HG03175 (cell line): ENCODE measurements around the gene JADE2.
"Not testable (repeated sequence)": the region's sequence is repeated elsewhere in the genome, so short reads cannot be mapped to it uniquely, and the experiment has no call there.

ENCODE experiments used
- ATAC-seq: cut with Tn5 transposase; IDR thresholded peaks from one replicate; pipeline ENCODE4 v1.9.1; 2021; ENCODE audit warnings: mild to moderate bottlenecking, moderate library complexity; ENCODE audit not compliant: unreplicated experiment

JADE2 gene

DNA sequence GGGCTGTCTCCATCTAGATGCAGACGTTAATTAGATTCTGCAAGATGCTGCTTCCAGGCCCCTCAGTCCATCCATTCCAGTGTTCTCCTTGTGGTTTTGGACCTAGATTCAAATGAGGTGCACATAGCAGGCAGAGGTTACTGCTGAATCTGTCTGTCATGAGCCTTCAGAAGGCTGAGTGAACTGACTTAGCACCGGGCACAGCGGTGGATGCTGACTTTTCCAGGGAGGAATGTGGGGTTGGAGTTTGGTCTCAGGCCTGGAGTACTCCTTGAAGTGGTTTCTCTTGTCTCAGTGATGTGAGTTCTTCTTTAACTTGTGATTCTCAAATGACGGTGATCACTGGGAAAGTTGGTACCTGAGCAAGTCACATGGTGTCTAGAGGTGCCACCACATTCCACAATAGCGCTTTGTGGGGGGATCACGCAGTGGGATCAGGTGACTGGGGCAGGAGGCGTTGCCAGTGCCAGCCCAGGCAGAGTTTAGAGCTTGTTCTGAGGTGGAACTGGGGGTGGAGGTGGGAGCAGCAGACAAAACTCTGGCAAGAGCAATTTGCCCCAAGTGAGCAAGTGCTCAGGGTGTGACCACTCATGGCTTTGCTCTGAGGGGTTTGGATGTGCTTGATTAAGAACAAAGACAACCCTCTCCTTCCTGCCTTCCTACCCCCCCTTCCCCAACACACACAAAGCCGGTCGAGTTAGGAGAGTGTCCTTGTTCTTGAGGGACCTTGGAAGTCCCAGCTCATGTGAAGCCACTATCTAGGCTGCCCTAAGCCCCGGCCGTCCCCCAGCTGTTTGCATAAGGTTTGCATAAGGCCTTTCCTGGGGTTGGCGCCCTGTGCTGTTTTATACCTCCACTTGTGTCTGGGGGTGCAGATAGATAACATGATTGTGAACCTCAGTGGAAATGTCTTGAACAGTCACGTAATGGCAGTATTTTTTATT lies 25.1 kb downstream of the JADE2 start:
- ATAC-seq, result no peak

DNA sequence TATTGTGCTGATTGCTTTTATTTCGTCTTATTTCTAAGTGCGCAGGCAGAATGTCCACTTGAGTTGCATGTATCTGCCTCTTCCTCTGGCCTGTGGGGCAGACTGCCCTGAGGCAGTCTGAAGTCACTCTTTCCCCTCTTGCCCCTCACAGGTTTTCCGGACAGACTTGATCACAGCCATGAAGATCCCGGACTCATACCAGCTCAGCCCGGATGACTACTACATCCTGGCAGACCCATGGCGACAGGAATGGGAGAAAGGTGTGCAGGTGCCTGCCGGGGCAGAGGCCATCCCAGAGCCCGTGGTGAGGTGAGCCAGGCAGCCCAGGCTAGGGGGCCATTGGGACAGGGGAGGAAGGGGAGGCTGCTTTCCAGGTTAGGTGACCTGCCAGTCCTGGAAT lies 26.4 kb downstream of the JADE2 start:
- ATAC-seq, result no peak

DNA sequence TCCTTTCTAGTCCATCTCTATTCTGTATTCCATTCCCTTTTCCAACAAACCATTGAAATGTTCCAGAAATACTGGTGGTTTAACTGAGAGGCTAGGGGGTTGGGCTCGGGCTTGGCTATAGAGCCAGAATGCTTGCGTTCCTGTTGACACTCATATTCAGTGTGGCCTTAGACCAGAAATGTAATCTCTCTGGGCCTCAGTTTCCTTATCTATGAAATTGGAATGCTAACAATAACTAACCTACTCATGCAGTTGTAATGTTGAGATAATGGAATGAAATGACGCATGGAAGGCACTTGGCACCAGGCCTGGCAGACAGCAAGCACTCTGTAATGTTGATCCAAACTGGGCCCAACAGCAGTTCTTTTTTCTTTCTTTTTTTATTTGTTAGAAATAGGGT lies 26.8 kb downstream of the JADE2 start:
- no peak for ATAC-seq

DNA sequence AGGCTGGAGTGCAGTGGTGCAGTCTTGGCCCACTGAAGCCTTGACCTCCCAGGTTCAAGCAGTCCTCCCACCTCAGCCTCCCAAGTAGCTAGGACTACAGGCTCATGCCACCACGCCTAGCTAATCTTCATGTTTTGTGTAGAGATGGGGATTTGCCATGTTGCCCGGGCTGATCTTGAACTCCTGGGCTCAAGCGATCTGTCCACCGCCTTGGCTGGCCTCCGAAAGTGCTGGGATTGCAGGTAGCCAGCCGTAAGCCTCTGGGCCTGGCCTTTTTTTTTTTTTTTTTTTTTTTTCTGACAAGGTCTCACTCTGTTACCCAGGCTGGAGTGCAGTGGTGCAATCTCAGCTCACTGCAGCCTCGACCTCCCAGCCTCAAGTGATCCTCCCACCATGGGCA lies 27.2 kb downstream of the JADE2 start:
- ATAC-seq, result not testable (repeated sequence)

DNA sequence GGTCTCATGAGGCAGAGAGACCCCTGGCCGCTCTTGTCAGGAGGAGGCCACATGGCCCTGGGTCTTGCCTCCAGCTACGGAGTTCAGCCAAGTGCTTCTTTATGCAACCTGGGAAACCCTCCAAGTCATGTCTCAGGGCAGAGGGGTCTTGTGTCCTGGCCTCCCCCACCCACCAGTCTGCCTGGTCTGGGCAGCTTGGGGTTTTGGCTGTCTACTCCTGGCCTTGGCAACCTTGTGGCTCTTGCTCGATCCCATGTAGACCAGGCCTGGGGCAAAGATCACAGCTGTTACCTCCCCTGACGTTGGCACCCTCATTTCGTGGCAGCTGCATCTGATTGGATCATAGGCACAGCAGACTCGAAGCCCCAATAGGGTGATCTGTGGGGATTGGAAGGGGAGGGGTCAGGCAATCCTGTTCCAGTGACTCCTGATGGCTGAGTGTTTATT lies 28.4 kb downstream of the JADE2 start:
- ATAC-seq, result no peak

DNA sequence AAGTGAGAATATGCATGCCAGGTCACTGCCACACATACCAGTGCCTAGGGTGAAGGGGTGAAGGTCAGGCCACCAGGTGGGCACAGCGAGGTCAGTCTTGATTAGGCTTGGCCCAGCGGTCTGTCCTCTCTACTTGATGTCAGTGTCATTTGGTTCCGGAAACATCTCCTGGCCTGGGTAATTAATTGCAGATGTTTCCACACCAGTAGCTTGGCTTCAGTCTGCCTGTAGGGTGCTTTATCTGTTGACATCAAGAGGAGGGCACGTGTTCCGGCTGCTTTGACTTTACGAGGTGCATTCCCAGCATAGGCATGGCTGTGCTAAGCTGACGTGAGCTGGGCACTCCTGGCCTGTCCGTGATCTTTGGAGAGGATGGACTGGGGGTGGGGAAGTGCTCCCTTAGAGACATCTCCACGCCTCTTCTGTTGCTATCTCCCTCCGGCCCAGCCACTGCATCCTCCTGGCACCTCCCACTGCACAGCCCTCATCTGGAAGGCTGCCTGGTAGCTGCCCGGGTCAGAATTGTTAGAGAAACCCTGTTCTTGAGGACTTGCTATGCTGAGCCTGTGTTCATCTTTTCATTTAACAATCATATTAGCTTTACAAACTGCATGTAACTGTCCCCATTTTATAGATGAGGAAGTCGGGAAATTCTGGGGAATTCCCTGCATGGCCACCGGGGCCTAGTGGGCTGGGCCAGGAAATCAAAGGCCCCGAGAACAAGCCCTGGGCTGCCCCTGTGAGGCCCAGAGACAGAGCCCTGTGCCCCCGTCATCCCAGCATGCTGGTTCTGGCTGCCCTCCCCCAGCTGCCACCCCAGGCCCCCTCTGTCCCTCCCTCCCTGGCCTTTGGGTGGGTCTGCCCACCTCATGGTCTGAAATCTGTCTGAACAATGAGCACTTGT lies 29.1 kb downstream of the JADE2 start:
- peak; percentile 63 for ATAC-seq

DNA sequence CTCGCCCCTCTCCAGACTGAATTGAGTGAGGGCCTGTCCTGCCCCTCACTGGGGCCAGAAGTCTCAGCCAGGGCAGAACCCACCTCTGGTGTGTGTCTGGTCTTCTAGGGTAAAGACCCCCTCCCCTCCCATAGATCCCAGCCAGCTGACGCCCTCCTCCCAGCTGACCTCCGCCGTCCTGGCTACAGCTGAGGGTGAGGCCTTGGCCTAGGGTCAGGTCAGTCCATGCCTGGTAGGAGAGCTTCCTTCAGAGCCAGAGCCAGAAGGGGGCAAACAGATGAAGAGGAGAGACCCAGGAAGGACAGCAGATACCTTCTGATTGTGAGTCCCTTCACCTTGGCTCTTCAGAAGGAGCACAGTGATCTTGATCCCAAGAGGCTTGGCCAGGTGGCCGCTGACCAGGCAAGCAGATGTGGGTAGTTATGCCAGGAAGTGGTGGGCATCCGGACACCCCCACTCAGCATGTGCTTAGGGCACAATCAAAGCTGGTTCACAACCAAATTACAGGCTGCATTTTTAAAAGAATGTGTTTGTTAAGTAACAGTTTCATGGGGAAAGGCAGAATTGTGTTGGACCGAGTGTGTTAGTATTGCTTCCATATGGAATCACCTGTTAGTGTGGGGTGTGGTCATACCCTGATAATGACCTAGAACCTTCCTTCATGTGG lies 29.9 kb downstream of the JADE2 start:
- no peak for ATAC-seq

DNA sequence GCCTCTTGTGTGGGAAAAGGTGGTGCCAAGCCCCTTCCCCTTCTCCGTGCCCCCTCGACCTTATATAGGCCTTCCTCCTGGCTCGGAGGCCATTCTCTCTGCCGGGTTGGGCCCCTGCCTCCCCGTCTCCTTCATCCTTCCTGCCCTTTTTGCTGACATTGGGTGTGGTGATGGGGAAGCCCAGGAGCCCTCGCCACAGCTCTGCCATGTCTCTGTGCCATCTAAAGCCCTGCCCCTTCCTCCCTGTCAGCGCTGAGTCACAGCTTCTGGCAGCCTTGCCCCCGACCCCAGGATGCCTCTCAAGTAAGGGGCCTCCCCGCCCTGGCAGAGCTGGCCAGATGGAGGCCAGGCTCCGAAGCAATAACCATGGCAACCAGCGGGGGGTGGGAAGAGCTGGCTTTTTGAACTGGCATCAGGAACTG lies 30.4 kb downstream of the JADE2 start:
- peak; percentile 42 for ATAC-seq

DNA sequence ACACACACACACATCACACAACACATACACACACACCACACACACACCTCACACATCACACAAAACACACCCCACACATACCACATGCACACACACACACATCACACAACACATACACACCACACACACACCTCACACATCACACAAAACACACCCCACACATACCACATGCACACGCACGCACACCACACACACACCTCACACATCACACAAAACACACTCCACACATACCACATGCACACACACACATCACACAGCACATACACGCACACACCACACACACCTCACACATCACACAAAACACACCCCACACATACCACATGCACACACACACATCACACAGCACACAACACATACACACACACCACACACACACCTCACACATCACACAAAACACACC lies 31.1 kb downstream of the JADE2 start:
- not testable (repeated sequence) for ATAC-seq

DNA sequence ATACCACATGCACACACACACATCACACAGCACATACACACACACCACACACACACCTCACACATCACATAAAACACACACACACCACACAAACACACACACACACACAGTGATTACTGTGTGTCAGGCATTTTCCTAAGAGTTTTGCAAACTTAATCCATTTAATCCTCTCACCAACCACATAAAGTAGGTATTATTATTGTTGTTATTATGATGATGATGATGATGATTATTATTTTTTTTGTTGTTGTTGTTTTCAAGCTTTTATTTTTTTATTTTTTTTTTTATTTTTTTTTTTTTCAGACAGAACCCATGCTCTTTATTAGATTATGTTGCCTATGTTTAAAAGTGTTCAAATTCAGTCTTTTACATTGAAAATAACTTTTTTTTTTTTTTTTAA lies 31.5 kb downstream of the JADE2 start:
- no peak for ATAC-seq

DNA sequence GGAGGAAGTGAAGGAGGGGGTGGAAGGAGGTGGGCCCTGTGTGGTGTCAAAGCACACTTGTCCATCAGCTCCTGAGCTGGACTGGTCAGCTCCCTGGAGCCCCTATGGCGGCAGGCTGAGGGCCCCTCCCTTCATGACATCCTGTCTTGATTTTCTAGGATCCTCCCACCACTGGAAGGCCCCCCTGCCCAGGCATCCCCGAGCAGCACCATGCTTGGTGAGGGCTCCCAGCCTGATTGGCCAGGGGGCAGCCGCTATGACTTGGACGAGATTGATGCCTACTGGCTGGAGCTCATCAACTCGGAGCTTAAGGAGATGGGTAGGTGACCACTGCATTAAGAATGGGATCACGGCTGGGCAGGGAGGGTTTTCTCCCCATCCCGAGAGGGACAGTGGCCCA lies 34.2 kb downstream of the JADE2 start:
- no peak for ATAC-seq

DNA sequence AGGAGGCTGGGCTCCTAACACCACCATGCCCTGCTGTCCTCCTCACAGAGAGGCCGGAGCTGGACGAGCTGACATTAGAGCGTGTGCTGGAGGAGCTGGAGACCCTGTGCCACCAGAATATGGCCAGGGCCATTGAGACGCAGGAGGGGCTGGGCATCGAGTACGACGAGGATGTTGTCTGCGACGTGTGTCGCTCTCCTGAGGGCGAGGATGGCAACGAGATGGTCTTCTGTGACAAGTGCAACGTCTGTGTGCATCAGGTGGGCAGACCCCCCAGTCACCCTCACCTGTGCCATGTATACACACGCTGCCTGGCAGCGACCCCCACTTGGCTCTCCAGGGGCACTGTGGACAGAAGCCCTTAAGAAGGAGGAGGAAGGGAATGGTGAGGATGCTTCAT lies 35.2 kb downstream of the JADE2 start:
- no peak for ATAC-seq

DNA sequence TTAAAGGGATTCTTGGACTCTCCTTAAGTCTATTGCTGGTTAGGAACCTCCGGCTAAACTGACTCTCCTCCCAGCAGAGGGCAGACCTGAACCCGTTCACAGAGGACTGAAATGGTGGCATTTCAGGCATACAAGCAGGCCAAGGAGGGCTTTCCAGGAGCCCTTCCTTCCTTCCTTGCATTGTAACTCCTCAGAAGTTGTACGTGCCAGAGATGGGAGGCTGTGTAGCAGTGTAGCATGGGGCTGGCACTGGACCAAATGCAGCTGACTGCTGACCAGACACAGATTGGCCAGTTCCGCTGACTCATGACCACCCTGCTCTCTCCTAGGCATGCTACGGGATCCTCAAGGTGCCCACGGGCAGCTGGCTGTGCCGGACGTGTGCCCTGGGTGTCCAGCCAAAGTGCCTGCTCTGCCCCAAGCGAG lies 36.4 kb downstream of the JADE2 start:
- no peak for ATAC-seq

DNA sequence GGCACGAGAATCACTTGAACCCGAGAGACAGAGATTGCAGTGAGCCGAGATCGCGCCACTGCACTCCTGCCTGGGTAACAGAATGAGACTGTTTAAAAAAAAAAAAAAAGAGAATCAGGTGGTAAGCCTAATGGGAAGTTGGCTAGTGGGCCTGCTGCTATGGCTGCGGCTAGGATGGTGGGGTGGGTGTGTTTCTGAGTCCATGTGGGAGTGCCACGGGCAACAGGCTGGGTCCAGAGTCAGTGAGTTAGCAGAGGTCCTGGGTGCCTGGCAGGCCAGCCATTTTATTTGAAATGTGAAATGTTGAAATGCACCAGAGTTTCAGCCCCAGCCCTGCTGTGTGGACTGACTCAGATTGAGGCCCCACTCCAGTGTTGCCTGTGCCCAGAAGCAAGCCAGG lies 37.8 kb downstream of the JADE2 start:
- no peak for ATAC-seq

DNA sequence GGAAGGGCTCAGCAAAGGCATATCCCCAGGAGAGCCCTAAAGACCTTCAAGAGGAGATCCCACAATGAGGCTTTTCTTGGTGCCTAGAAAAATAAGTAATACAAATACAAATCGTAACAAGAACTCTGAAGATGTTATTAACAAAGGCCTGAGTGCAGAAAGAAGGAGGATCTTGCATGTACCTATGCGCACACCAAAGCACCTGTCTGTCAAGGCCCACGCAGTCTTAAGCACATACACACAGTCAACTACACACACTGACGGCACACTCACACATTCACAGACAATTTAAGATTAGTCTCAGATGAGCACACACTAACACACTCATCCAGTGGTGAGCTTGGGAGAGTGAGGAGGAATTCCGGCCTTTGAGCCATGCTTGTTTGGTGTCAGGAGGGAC lies 38.5 kb downstream of the JADE2 start:
- no peak for ATAC-seq

DNA sequence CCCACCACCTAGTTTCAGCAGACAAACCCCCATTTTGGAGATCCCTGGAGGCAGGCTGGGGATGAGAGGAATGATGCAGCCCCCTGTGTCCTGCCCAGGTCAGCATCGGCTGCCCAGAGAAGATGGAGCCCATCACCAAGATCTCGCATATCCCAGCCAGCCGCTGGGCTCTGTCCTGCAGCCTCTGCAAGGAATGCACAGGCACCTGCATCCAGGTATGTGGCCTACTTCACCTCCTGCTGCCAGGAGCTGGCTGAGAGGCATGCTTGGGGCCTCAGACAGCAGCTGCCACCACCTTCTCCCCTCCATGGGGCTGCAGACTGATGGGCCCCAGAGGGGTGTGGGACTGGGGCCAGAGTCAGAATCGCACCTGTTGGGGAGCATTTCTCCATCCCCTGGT lies 38.9 kb downstream of the JADE2 start:
- no peak for ATAC-seq

DNA sequence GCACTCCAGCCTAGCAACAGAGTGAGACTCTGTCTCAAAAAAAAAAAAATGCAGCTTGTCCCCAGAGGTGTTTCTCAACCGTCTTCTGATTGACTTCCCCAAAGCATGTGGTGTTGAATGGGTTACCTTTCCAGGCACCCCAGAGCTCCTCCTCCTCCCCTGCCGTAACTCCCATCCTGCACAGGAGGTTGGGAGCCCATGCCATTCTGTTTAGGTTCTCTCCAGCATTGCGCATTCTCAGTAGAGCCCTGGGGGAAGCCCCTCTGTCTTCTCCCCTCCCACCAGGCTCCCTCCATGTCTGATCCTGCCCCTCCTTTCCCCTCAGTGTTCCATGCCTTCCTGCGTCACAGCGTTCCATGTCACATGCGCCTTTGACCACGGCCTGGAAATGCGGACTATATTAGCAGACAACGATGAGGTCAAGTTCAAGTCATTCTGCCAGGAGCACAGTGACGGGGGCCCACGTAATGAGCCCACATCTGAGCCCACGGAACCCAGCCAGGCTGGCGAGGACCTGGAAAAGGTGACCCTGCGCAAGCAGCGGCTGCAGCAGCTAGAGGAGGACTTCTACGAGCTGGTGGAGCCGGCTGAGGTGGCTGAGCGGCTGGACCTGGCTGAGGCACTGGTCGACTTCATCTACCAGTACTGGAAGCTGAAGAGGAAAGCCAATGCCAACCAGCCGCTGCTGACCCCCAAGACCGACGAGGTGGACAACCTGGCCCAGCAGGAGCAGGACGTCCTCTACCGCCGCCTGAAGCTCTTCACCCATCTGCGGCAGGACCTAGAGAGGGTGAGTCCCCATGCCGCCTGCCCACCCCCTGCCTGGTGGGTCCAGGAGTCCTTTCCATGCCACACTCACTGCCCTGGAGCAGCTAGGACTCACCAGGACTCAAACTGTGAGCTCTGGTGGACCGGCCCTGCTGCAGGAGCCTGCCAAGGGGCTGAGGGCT lies 40.6 kb downstream of the JADE2 start:
- ATAC-seq, result no peak

DNA sequence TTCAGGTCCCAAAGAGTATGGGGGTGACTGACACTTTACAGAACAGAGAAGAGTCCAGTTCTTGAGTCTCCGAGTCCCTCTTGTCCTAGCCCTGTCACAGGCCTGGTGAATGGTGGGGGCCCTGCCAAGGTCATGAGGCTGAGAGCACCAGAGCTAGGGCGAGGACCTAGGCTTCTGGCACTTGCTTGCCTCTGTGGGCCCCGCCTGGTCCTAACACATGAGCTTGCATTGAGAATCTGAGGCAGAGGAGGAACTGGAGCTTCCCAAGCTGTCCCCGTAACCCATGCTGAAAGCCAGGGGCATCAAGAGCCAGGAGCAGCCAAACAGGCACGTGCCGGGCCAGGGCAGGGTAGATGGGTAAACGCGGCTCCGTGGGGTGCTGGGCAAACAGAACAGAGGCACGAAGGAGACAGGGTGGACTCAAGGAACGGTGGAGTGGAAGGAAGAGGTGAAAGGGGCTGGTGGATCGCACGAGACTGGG lies 41.3 kb downstream of the JADE2 start:
- no peak for ATAC-seq

DNA sequence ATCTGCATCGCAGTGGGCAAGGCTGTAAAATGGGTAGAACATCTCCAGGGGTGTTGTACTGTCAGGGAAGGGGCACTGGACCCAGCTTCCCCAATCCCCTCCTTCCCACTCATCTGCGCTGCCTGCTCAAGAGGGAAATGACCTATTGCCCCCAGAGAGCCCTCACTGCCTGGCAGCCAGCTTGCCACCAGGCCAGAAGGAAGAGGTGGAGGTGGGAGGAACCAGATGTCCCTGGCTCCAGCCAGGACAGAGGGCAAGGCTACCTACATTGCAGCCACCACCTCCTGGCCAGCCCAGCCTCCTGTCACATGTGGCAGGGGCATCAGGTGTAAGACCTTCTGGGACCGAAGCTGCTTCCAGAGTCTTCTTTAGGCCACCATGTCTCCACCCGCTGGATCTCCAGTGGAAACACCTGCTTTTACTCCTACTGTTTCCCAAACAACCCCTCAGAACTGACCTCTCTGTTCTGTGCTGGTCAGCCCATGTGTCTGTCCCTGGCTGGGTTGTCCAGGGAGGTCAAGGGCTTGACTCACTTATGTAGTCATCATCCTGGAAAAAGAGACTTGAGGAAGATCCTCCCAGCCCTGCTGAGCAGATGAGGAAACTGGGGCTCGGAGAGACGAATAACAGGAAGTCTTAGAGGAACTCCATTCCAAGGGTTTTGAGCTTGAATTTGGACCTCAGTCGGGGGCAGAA lies 42.3 kb downstream of the JADE2 start:
- ATAC-seq, result no peak
